Dendritic cell treated with granulocyte-macrophage colony-stimulating factor and Interleukin-4, amounts not matched to agents 40 ng/mL and 50 ng/mL, for 4 days (primary cell): ENCODE data around the gene ITGA6.

ENCODE experiments used
- H3K27ac Mint-ChIP-seq: one replicate; pipeline ENCODE4 v1.8.0; 2022; ENCODE audit warnings: mild to moderate bottlenecking, mixed read lengths
- H3K27me3 Mint-ChIP-seq: one replicate; pipeline ENCODE4 v1.8.0; 2022; ENCODE audit warnings: mild to moderate bottlenecking, mixed read lengths
- H3K36me3 Mint-ChIP-seq: one replicate; pipeline ENCODE4 v1.8.0; 2022; ENCODE audit warnings: low read depth, mixed read lengths
- H3K4me1 Mint-ChIP-seq: one replicate; pipeline ENCODE4 v1.8.0; 2022; ENCODE audit warnings: low read depth, mixed read lengths
- H3K4me3 Mint-ChIP-seq: one replicate; pipeline ENCODE4 v1.8.0; 2022; ENCODE audit warnings: mild to moderate bottlenecking, moderate library complexity, mixed read lengths
- H3K9me3 Mint-ChIP-seq: one replicate; pipeline ENCODE4 v1.8.0; 2022; ENCODE audit warnings: mixed read lengths
- intact Hi-C: fragments of 100-400 bp; cut with micrococcal nuclease; formaldehyde crosslinking; loops from one replicate; pipeline ENCODE4 v1.15.0; 2022

ITGA6 gene

DNA sequence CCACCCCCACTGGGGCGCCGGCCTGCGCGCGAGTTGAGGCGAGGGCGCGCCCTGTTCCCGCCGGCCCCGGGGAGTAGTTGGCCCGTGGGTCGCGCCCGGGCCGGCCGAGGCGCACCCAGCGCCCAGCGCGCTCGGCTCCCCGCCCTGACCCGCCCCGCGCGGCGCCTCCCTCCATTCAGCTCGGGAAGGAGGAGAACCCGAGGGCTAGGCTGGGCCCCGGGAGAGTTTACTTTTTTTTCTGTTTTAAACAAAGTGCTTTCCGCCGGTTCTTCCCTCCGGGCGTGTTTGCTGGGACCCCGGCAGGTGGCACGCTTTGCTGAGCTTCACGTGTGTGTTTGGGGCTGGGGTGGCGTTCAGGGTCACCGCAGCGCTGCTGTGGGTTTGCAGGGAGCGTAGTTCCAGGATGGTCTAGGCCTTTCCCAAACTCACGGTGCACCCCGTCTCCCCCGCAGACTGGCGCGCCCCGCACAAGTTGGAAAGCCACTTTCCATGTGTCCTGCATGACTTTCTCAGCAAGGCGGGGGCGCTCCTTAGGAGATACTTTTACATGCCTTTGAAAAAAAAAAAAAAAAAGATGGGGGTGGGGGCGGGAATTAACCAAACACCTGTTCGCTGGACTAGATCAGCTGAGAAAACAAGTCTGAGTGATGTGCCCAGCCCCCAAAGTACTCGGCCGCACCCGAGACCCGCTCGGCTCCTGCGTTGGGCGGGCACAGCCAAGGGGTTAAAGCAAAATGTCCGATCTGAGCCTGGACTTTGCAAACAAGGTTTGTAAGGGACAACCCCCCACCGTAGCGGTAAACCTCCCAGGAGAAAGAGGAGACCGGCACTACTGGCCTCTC, 825 bp downstream of the ITGA6 start:
- peak overlapping the region; percentile 75 for H3K4me3 Mint-ChIP-seq
- H3K4me1 Mint-ChIP-seq, result peaks cover 22% of the 10 kb centered on the region
- H3K9me3 Mint-ChIP-seq, result no peaks in the 10 kb centered on the region
- intact Hi-C loops, result loop anchor here (5.0 kb wide), 1 partner anchor 36 kb away; no protein-coding TSS in a partner anchor
- H3K27ac Mint-ChIP-seq, result no peak overlapping the region
- peaks cover 68% of the 10 kb centered on the region for H3K27me3 Mint-ChIP-seq
- no peaks in the 10 kb centered on the region for H3K36me3 Mint-ChIP-seq

DNA sequence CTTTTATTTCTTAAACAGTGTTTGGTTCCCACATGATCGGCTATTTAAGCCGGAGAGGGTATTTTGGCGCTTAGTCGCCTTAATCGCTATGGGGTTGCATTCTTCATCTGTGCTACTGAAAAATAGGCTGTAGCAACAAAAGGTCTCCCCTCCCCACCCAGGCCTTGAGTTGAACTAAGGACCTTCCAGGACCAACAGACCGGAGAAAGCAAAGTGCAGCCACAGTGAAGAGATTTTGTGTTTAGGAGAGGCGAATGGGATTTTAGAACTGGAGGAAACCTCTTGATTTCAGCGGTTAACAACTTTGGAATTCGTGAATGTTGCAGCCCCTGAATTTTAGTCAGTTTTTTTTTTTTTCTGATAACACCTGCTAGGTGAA, 1.4 kb downstream of the ITGA6 start:
- Mint-ChIP-seq H3K4me3 (peak overlapping the region; percentile 75), H3K9me3 (no peaks in the 10 kb centered on the region), H3K36me3 (no peaks in the 10 kb centered on the region), H3K27ac (no peak overlapping the region), H3K27me3 (peaks cover 73% of the 10 kb centered on the region), H3K4me1 (peaks cover 22% of the 10 kb centered on the region)
- intact Hi-C loops, result loop anchor here (5.0 kb wide), 1 partner anchor 37 kb away; no protein-coding TSS in a partner anchor

DNA sequence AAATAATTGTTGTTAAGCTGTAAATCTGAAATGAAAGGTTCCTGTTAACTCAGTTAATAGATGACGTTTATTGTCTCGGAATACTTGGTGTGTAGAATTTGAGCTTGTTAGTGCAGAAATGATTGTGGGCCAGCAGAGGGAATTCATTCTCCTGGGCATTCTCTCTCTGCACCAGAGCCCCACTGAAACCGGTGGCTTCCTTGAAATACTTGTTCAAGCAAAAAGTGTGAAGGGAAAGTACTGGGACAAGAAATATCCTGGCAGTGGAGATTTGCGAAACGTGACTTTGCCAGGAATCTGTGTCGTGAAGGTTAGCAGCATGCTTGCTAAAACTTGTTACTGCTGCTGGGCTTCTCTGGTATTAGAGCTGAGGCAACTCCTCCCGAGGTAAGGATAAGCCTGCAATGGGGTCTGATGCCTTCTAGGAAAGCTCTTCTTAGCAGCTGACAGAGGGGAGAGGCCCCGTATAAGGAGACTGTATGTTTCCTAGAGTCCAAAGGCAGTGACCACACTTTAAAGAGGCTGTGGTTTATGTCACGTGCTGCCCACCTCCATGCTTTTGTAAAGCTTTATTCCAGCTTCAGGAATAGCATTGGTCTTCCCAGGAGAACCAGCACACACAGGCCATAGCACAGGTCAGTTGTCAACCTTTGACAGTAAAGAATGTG, 2.0 kb downstream of the ITGA6 start:
- Mint-ChIP-seq H3K27me3 (peaks cover 77% of the 10 kb centered on the region), H3K9me3 (no peaks in the 10 kb centered on the region), H3K4me3 (no peak overlapping the region), H3K36me3 (no peaks in the 10 kb centered on the region), H3K4me1 (peaks cover 22% of the 10 kb centered on the region), H3K27ac (no peak overlapping the region)
- intact Hi-C loops, result loop anchor here (5.0 kb wide), 1 partner anchor 37 kb away; no protein-coding TSS in a partner anchor

DNA sequence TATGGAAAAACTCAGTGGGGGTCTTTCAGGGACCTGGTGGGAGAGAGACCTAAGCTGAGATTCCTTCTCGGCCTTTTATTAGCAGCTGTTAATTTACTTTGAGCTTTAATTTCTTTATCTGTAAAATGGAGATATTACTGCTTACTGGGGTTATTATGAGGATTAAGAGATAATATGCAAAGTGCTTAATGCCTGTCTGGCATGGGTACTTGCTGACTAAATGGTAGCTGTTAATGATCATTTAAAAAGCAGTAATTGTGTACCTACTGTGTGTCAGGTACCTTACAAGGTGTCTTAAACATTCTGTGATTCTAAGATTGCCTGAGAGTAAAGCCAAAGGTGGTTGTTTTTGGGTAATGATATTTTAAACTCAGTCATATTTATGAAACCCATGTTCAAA, 2.6 kb downstream of the ITGA6 start:
- H3K27me3 Mint-ChIP-seq, result peaks cover 77% of the 10 kb centered on the region
- H3K4me1 Mint-ChIP-seq, result peaks cover 22% of the 10 kb centered on the region
- no peaks in the 10 kb centered on the region for H3K36me3 Mint-ChIP-seq
- no peaks in the 10 kb centered on the region for H3K9me3 Mint-ChIP-seq
- intact Hi-C loops, result no loop called here
- no peak overlapping the region for H3K4me3 Mint-ChIP-seq
- no peak overlapping the region for H3K27ac Mint-ChIP-seq

DNA sequence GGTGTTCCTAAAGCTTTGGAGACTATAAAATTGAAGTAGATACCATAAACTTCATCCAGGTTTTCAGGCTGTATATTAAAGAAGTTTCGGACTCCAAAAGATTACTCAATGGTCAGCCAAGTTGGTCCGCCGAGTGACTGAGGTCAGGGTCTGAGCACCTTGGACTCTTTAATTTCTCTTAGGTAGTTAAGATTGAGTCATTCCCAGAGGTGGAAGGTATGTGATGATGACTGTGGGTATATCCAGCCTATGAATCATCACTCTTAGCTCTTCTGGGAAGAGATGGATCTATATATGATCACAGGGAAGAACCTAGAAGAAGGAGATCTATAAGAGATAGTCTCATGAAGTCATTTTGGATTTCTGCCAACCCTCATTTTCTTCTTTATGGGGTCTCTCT, 3.3 kb downstream of the ITGA6 start:
- Mint-ChIP-seq H3K4me3 (no peak overlapping the region), H3K9me3 (no peaks in the 10 kb centered on the region), H3K36me3 (no peaks in the 10 kb centered on the region), H3K4me1 (peaks cover 22% of the 10 kb centered on the region), H3K27ac (no peak overlapping the region), H3K27me3 (peaks cover 74% of the 10 kb centered on the region)
- intact Hi-C loops, result no loop called here

DNA sequence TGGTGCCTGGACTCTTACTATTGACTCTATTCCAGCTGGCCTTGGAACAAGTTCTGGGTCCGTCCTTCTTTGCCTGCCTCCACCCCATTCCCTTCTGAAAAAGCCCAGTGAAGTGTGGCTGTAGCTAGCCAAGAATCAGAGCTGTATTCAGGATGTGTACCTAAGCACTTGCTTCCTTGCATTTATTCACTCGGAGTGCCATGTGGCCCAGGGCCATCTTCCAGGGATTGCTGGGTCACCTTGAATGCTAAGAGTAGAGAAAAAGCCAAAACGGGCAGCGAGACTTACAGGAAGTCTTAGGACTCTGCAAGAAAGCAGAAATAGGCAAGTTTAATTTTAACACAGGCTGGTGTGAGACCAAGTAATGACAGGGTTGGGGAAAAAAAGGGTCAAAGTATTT, 4.1 kb downstream of the ITGA6 start:
- Mint-ChIP-seq H3K9me3 (no peaks in the 10 kb centered on the region), H3K27ac (no peak overlapping the region)

DNA sequence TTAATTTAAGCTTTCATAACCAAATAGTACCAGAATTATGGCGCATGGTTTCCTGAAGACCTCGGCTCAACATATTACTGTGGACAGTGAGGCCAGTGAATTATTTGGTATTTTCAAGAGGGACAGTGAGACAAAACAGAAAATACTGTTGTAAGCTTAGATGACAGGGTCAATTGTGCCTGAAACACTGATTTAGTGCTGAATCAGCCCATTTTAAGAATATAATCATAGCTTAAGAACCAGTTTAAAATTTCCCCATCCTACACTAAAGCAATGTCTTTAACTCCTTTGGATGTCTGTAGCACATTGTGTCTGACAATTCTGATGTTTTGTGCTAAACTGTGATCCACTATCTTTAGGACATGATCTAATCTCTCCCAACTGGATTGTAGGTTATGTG, 4.6 kb downstream of the ITGA6 start:
- intact Hi-C loops, result no loop called here
- Mint-ChIP-seq H3K9me3 (no peaks in the 10 kb centered on the region), H3K27ac (no peak overlapping the region)

More for the DNA sequence above, 4.1 kb downstream of the ITGA6 start:
- intact Hi-C loops, result no loop called here
- H3K36me3 Mint-ChIP-seq, result no peaks in the 10 kb centered on the region
- peaks cover 75% of the 10 kb centered on the region for H3K27me3 Mint-ChIP-seq
- peaks cover 22% of the 10 kb centered on the region for H3K4me1 Mint-ChIP-seq
- no peak overlapping the region for H3K4me3 Mint-ChIP-seq

DNA sequence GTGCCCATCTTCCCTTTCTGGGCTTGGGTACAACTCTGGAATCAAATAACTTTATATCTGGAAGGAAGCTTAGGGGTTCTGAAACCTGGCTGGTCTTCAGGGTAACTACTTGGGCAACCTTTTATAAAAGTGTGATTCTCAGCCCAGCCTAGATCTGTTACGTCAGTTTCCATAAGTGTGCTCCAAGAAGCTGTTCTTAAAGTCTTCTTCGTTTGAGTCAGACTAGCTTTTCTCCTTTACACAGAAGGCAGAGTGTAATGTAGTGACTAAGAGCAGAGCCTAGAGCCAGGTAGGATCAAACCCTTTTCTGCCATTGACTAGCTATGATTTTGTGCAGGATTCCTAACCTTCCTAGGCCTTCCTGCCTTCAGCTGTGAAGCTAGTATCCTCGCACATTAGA, 5.8 kb downstream of the ITGA6 start:
- Mint-ChIP-seq H3K9me3 (no peaks in the 10 kb centered on the region), H3K36me3 (no peaks in the 10 kb centered on the region), H3K4me1 (peaks cover 20% of the 10 kb centered on the region), H3K27ac (no peak overlapping the region), H3K4me3 (no peak overlapping the region), H3K27me3 (peaks cover 63% of the 10 kb centered on the region)
- intact Hi-C loops, result no loop called here

More for the DNA sequence above, 4.6 kb downstream of the ITGA6 start:
- peaks cover 70% of the 10 kb centered on the region for H3K27me3 Mint-ChIP-seq
- peaks cover 22% of the 10 kb centered on the region for H3K4me1 Mint-ChIP-seq
- H3K36me3 Mint-ChIP-seq, result no peaks in the 10 kb centered on the region
- H3K4me3 Mint-ChIP-seq, result no peak overlapping the region

DNA sequence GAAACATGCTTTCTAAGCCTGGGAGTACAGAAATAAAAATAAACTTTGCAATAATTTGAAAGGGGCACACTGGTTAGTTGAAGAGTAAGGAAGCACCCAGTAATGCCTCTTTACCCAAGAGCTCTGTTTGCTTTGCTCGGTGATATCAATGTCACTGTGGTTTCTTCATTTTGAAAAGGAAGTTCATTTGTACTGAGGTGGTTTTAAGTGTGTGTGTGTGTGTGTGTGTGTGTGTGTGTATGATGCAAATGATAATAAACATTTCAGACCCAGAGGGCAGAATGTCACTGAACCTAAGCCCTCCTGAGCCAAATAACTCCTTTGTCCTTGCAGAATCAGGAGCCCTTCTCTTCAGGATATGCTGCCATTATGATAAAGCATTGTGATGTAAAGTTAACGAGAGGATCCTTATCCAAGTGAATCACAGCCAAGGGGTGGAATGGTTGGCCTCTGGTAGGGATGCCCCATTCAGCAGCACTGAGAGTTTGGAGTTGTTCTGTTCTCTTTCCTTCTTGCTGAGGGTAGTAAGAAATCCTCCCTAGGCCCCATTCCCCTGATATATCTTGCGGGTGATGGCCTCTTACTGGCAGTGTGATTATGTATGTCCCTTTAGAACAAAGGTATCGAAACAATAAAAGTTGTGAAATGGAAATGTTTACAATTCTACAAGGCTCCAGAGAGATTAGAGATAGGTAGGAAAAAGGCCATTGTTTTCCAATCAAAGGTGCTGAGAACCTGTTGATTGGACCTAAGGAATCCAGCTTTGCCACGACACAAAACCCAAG, 7.6 kb downstream of the ITGA6 start:
- Mint-ChIP-seq H3K27ac (no peak overlapping the region), H3K4me1 (peaks cover 14% of the 10 kb centered on the region), H3K36me3 (no peaks in the 10 kb centered on the region), H3K27me3 (peaks cover 53% of the 10 kb centered on the region), H3K4me3 (no peak overlapping the region), H3K9me3 (no peaks in the 10 kb centered on the region)
- intact Hi-C loops, result loop anchor here (5.0 kb wide), 1 partner anchor 153 kb away; no protein-coding TSS in a partner anchor

DNA sequence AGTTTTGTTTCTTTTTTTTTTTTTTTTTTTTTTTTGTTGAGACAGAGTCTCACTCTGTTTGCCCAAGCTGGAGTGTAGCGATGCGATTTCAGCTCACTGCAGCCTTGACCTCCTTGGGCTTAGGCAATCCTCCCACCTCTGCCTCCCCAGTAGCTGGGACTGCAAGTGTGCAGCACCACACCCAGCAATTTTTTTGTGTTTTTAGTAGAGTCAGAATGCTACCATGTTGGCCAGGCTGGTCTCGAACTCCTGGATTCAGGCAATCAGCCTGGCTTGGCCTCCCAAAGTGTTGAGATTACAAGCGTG, 8.2 kb downstream of the ITGA6 start:
- peaks cover 49% of the 10 kb centered on the region for H3K27me3 Mint-ChIP-seq
- intact Hi-C loops, result loop anchor here (5.0 kb wide), 1 partner anchor 153 kb away; no protein-coding TSS in a partner anchor
- H3K27ac Mint-ChIP-seq, result no peak overlapping the region
- H3K9me3 Mint-ChIP-seq, result no peaks in the 10 kb centered on the region
- H3K36me3 Mint-ChIP-seq, result no peaks in the 10 kb centered on the region
- no peak overlapping the region for H3K4me3 Mint-ChIP-seq
- H3K4me1 Mint-ChIP-seq, result peaks cover 14% of the 10 kb centered on the region

DNA sequence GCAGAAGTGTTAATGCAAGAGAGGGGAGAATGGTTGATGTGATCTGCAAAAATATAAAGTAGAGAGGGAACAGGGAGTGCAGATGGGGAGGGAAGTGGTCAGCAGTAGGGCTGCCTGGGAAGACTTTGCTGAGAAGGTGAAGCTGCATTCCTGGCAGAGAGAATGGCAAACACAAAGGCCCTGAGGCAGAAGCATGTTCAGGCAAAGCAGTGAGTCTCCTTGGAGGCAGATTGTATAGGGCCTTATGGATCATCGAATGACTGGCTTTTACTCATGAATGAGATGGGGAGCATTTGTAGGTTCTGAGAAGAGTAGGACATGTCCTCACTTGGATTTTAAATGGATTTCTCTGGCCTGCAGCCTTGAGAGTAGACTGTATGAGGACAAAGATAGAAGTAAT, 9.5 kb downstream of the ITGA6 start:
- no peak overlapping the region for H3K27ac Mint-ChIP-seq
- peaks cover 8% of the 10 kb centered on the region for H3K4me1 Mint-ChIP-seq
- H3K4me3 Mint-ChIP-seq, result no peak overlapping the region
- no peaks in the 10 kb centered on the region for H3K9me3 Mint-ChIP-seq
- H3K27me3 Mint-ChIP-seq, result peaks cover 40% of the 10 kb centered on the region
- intact Hi-C loops, result loop anchor here (5.0 kb wide), 1 partner anchor 155 kb away; no protein-coding TSS in a partner anchor
- H3K36me3 Mint-ChIP-seq, result no peaks in the 10 kb centered on the region

DNA sequence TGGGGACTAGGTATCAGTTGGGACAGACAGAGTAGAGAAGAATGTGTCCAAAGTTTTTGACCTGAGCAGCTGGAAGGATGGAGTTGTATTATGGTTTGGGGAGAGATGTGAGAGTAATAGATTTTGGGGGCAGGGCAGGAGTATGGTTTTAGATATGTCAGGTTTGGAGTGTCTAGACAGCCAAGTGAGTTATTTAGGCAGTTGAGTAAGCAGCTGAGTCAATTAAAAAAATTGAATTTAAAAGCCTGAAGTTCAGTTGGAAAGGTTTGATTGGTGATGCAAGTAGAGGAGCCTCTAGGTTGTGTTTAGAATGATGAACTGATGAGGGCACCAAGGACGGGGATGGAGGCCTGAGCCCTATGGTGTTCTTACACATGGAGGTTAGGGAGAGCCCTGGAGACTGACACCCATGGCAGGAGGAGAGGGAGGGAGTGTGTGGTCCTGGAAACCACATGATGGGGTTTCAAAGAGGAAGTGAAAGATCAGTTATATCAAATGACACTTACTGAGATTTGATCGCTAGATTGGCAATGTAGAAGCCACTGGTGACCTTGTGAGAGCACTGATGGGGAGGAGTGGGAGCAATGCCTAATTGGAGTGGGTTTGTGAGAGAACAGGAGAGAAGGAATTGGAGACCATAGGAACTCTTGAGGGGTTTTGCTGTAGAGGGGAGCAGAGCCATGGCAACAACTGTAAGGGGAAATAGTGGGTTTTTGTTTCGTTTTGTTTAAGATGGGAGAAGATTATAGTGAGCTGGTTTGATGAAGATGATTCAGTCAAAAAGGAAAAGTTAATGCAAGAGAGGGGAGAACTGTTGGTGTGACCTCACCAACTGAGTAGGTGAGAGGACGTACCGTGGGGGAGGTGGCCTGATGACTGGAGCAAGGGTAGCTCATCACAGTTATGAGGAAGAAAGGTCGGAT, 10.3 kb downstream of the ITGA6 start:
- H3K4me1 Mint-ChIP-seq, result peaks cover 7% of the 10 kb centered on the region
- no peak overlapping the region for H3K4me3 Mint-ChIP-seq
- intact Hi-C loops, result loop anchor here (5.0 kb wide), 1 partner anchor 155 kb away; no protein-coding TSS in a partner anchor
- no peaks in the 10 kb centered on the region for H3K9me3 Mint-ChIP-seq
- no peak overlapping the region for H3K27ac Mint-ChIP-seq
- H3K27me3 Mint-ChIP-seq, result peaks cover 42% of the 10 kb centered on the region
- no peaks in the 10 kb centered on the region for H3K36me3 Mint-ChIP-seq
